WI38 (cell line): ENCODE measurements around the gene GP9.

Experiments used
- H3K4me3 ChIP-seq: 2 replicates; pipeline ENCODE4 v1.5.1; 2011; ENCODE audit warnings: low read depth, mild to moderate bottlenecking, control low read depth, low read length
- TF ChIP-seq, protein P1 (sequence below): IDR thresholded peaks from 2 replicates; pipeline ENCODE4 v1.5.1; 2012; ENCODE audit warnings: low read depth, mild to moderate bottlenecking, control low read depth, low read length

The GP9 gene

GRCh38 chr3:129022114-129023007 lies 38.2 kb upstream of the GP9 start:
- TF ChIP-seq, protein P1, sequence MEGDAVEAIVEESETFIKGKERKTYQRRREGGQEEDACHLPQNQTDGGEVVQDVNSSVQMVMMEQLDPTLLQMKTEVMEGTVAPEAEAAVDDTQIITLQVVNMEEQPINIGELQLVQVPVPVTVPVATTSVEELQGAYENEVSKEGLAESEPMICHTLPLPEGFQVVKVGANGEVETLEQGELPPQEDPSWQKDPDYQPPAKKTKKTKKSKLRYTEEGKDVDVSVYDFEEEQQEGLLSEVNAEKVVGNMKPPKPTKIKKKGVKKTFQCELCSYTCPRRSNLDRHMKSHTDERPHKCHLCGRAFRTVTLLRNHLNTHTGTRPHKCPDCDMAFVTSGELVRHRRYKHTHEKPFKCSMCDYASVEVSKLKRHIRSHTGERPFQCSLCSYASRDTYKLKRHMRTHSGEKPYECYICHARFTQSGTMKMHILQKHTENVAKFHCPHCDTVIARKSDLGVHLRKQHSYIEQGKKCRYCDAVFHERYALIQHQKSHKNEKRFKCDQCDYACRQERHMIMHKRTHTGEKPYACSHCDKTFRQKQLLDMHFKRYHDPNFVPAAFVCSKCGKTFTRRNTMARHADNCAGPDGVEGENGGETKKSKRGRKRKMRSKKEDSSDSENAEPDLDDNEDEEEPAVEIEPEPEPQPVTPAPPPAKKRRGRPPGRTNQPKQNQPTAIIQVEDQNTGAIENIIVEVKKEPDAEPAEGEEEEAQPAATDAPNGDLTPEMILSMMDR: no peak

GRCh38 chr3:129023008-129023358 lies 37.6 kb upstream of the GP9 start:
- H3K4me3 ChIP-seq: no peak overlapping the region
- TF ChIP-seq, protein P1: no peak

More at GRCh38 chr3:129022114-129023007, 38.2 kb upstream of the GP9 start:
- no peak overlapping the region for H3K4me3 ChIP-seq

DNA sequence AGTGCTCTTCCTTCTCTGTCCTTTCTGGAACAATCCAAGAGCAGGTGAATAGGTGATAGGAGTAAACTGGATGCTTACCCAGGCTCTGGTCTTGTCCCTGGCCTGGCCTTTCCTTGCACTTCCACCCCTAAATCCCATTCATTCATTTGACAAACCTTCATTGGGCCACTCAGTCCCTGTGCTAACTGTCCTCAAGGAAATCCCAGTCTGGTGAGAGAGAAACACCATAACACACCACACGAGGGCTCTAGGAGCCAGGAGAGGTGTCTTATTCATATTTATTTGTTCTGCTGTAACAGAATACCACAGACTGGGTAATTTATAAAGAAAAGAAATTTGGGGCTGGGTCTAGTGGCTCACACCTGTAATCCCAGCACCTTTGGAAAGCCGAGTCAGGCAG lies 36.7 kb upstream of the GP9 start:
- no peak overlapping the region for H3K4me3 ChIP-seq

GRCh38 chr3:129025108-129025507 lies 35.5 kb upstream of the GP9 start:
- no peak overlapping the region for H3K4me3 ChIP-seq
- TF ChIP-seq, protein P1: no peak

More for the DNA sequence above, 36.7 kb upstream of the GP9 start:
- TF ChIP-seq, protein P1: peak; percentile 21; the same call in 1 of the 2 replicates

- H3K4me3 ChIP-seq: no peak overlapping the region
- TF ChIP-seq, protein P1: no peak
These were observed 34.7 kb upstream of the GP9 start for GRCh38 chr3:129025691-129026435.

GRCh38 chr3:129026728-129027543 lies 33.6 kb upstream of the GP9 start:
- TF ChIP-seq, protein P1: no peak

More at GRCh38 chr3:129026728-129027543, 33.6 kb upstream of the GP9 start:
- no peak overlapping the region for H3K4me3 ChIP-seq
